Trophoblast cell (in vitro differentiated cells and primary cell): ENCODE measurements around the gene CENPO.

ENCODE experiments used
- DNase-seq, 2 donors: peaks; one replicate each; pipeline ENCODE4 v3.0.0-alpha.2; 2016
- H2AFZ ChIP-seq: 2 replicates; pipeline ENCODE4 v1.6.1; 2013; ENCODE audit warnings: low read length, moderate library complexity, mild to moderate bottlenecking; ENCODE audit not compliant: insufficient read depth, poor library complexity
- H2AK5ac ChIP-seq: 2 replicates; pipeline ENCODE4 v1.6.1; 2013; ENCODE audit warnings: mild to moderate bottlenecking, low read length
- H2BK120ac ChIP-seq: 2 replicates; pipeline ENCODE4 v1.6.1; 2013; ENCODE audit warnings: low read length, mild to moderate bottlenecking, moderate library complexity; ENCODE audit not compliant: insufficient read depth, poor library complexity
- H2BK12ac ChIP-seq: 2 replicates; pipeline ENCODE4 v1.6.1; 2013; ENCODE audit warnings: mild to moderate bottlenecking, low read length, moderate library complexity
- H2BK5ac ChIP-seq: 2 replicates; pipeline ENCODE4 v1.6.1; 2013; ENCODE audit warnings: low read length, low read depth, moderate library complexity, mild to moderate bottlenecking; ENCODE audit not compliant: poor library complexity
- H3K14ac ChIP-seq: 2 replicates; pipeline ENCODE4 v1.6.1; 2013; ENCODE audit warnings: mild to moderate bottlenecking, low read length
- H3K18ac ChIP-seq: 2 replicates; pipeline ENCODE4 v1.6.1; 2013; ENCODE audit warnings: mild to moderate bottlenecking, low read length
- H3K23ac ChIP-seq: 2 replicates; pipeline ENCODE4 v1.6.1; 2013; ENCODE audit warnings: low read length
- H3K27ac ChIP-seq: 2 replicates; pipeline ENCODE4 v1.5.1; 2013; ENCODE audit warnings: low read depth, mild to moderate bottlenecking, inconsistent platforms, low read length, moderate library complexity
- H3K27me3 ChIP-seq: 2 replicates; pipeline ENCODE4 v1.6.1; 2013; ENCODE audit warnings: inconsistent platforms, mild to moderate bottlenecking, low read length, moderate library complexity; ENCODE audit not compliant: insufficient read depth
- H3K36me3 ChIP-seq, 2 experiments: 1 replicate in 1 of 2; 2 replicates in 1 of 2; pipeline ENCODE4 v1.6.1; 2013; ENCODE audit warnings: low read length in 2 of 2, mild to moderate bottlenecking in 2 of 2, moderate library complexity in 1 of 2; ENCODE audit not compliant: insufficient read depth in 2 of 2, control insufficient read depth in 1 of 2
- H3K4ac ChIP-seq: 2 replicates; pipeline ENCODE4 v1.6.1; 2013; ENCODE audit warnings: low read depth, mild to moderate bottlenecking, low read length, moderate library complexity
- H3K4me1 ChIP-seq, 2 experiments: 1 replicate in 1 of 2; 2 replicates in 1 of 2; pipeline ENCODE4 v1.6.1; 2013; ENCODE audit warnings: low read length in 2 of 2, mild to moderate bottlenecking in 2 of 2, moderate library complexity in 1 of 2; ENCODE audit not compliant: insufficient read depth in 2 of 2, control insufficient read depth in 1 of 2
- H3K4me2 ChIP-seq: 2 replicates; pipeline ENCODE4 v1.6.1; 2013; ENCODE audit warnings: inconsistent platforms, mild to moderate bottlenecking, low read length, moderate library complexity
- H3K4me3 ChIP-seq: 2 replicates; pipeline ENCODE4 v1.5.1; 2013; ENCODE audit warnings: mild to moderate bottlenecking, low read depth, low read length, inconsistent platforms
- H3K79me1 ChIP-seq: one replicate; pipeline ENCODE4 v1.6.1; 2013; ENCODE audit warnings: low read length
- H3K79me2 ChIP-seq: 2 replicates; pipeline ENCODE4 v1.6.1; 2013; ENCODE audit warnings: low read length, mild to moderate bottlenecking; ENCODE audit not compliant: control insufficient read depth, insufficient read depth, poor library complexity
- H3K9ac ChIP-seq: 2 replicates; pipeline ENCODE4 v1.6.1; 2013; ENCODE audit warnings: mild to moderate bottlenecking, low read length
- H3K9me3 ChIP-seq: 2 replicates; pipeline ENCODE4 v1.6.1; 2013; ENCODE audit warnings: low read depth, mild to moderate bottlenecking, control low read depth, inconsistent platforms, low read length; ENCODE audit not compliant: insufficient read depth
- H4K12ac ChIP-seq: 2 replicates; pipeline ENCODE4 v1.6.1; 2013; ENCODE audit warnings: low read depth, mild to moderate bottlenecking, low read length, moderate library complexity
- H4K8ac ChIP-seq: 2 replicates; pipeline ENCODE4 v1.6.1; 2013; ENCODE audit warnings: low read depth, mild to moderate bottlenecking, low read length, moderate library complexity
- H4K91ac ChIP-seq: one replicate; pipeline ENCODE4 v1.6.1; 2013; ENCODE audit warnings: low read depth, mild to moderate bottlenecking, low read length, moderate library complexity
- WGBS: extraction: QIAGEN DNeasy Blood & Tissue Kit; methylation state at CpG from one replicate; pipeline ENCODE4 v1.1.7; 2013; ENCODE audit warnings: missing lambda C conversion rate; ENCODE audit not compliant: insufficient read length, insufficient coverage; ENCODE audit errors: extremely low coverage; 5-methylcytosine and 5-hydroxymethylcytosine counted together

CENPO gene

GRCh38 chr2:24836206-24836605, 43.0 kb downstream of the CENPO start:
- Histone ChIP-seq H3K4me1 (no peaks in the 10 kb centered on the region), H4K91ac (no peak overlapping the region), H3K36me3 (no peaks in the 10 kb centered on the region), H3K27me3 (no peaks in the 10 kb centered on the region), H2AK5ac (no peak overlapping the region), H3K79me1 (no peaks in the 10 kb centered on the region), H2AFZ (no peak overlapping the region), H3K9me3 (peaks cover 3% of the 10 kb centered on the region), H3K9ac (no peak overlapping the region), H2BK5ac (no peak overlapping the region), H3K23ac (no peak overlapping the region), H3K4ac (no peak overlapping the region), H3K14ac (no peak overlapping the region), H4K8ac (no peak overlapping the region), H2BK120ac (no peak overlapping the region), H3K4me3 (no peak overlapping the region), H3K4me2 (no peak overlapping the region), H4K12ac (no peak overlapping the region), H3K79me2 (no peaks in the 10 kb centered on the region), H3K27ac (no peak overlapping the region), H3K18ac (no peak overlapping the region), H2BK12ac (no peak overlapping the region)
- no CpG with 5 or more reads among the region's 8 CpGs for WGBS
- DNase-seq, result no peak

GRCh38 chr2:24836706-24837105, 43.5 kb downstream of the CENPO start:
- Histone ChIP-seq H3K4me1 (no peaks in the 10 kb centered on the region), H3K4ac (no peak overlapping the region), H3K9me3 (peaks cover 3% of the 10 kb centered on the region), H3K27ac (no peak overlapping the region), H2BK5ac (no peak overlapping the region), H2BK12ac (no peak overlapping the region), H3K36me3 (no peaks in the 10 kb centered on the region), H3K9ac (no peak overlapping the region), H2AK5ac (no peak overlapping the region), H3K27me3 (no peaks in the 10 kb centered on the region), H3K14ac (no peak overlapping the region), H2AFZ (no peak overlapping the region), H3K4me2 (no peak overlapping the region), H3K79me2 (no peaks in the 10 kb centered on the region), H2BK120ac (no peak overlapping the region), H4K8ac (no peak overlapping the region), H3K23ac (no peak overlapping the region), H3K79me1 (no peaks in the 10 kb centered on the region), H3K18ac (no peak overlapping the region), H4K12ac (no peak overlapping the region), H3K4me3 (peak overlapping the region; percentile 30), H4K91ac (no peak overlapping the region)
- DNase-seq, result no peak
- no CpG with 5 or more reads among the region's 9 CpGs for WGBS

GRCh38 chr2:24837996-24838513, 44.8 kb downstream of the CENPO start:
- no peaks in the 10 kb centered on the region for H3K36me3 ChIP-seq
- WGBS, result no CpG with 5 or more reads among the region's 5 CpGs
- no peak overlapping the region for H2BK120ac ChIP-seq

DNA sequence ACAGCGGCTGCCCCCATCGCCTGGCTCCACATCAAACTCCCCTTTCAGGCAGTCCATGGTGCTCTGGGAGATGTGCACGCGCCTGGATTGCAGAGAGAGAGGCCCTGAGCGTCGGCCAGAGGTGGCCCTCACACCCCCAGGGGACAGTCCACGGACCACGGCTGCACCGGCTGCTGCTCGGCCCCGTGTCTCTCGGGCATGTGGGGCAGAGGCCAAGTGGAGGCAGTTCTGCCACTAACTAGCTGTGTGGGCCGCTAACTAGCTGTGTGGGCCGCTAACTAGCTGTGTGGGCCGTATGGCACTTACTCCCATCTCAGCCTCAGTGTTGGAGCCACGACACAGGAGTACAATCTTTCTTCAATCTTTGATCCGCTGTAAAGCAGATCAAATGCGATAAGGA, 45.3 kb downstream of the CENPO start:
- no peak overlapping the region for H3K14ac ChIP-seq
- H3K36me3 ChIP-seq, result no peaks in the 10 kb centered on the region
- H3K9ac ChIP-seq, result no peak overlapping the region
- no peak overlapping the region for H3K18ac ChIP-seq
- H2AFZ ChIP-seq, result no peak overlapping the region
- no peak overlapping the region for H2BK12ac ChIP-seq
- no peak overlapping the region for H3K4me2 ChIP-seq
- no peak overlapping the region for H4K91ac ChIP-seq
- no peak overlapping the region for H3K4ac ChIP-seq
- no peak for DNase-seq
- no peaks in the 10 kb centered on the region for H3K79me1 ChIP-seq
- H3K23ac ChIP-seq, result no peak overlapping the region
- H4K8ac ChIP-seq, result no peak overlapping the region
- no peak overlapping the region for H2BK120ac ChIP-seq
- no peak overlapping the region for H2BK5ac ChIP-seq
- no peak overlapping the region for H3K27ac ChIP-seq
- no peaks in the 10 kb centered on the region for H3K4me1 ChIP-seq
- H3K4me3 ChIP-seq, result no peak overlapping the region
- no peak overlapping the region for H4K12ac ChIP-seq
- H3K9me3 ChIP-seq, result peaks cover 1% of the 10 kb centered on the region
- no CpG with 5 or more reads among the region's 18 CpGs for WGBS
- no peaks in the 10 kb centered on the region for H3K27me3 ChIP-seq
- H3K79me2 ChIP-seq, result no peaks in the 10 kb centered on the region
- no peak overlapping the region for H2AK5ac ChIP-seq

More at GRCh38 chr2:24837996-24838513, 44.8 kb downstream of the CENPO start:
- Histone ChIP-seq H2BK12ac (no peak overlapping the region), H4K91ac (no peak overlapping the region), H3K4me3 (no peak overlapping the region), H3K4me1 (no peaks in the 10 kb centered on the region), H2AK5ac (no peak overlapping the region), H3K79me1 (no peaks in the 10 kb centered on the region), H3K18ac (no peak overlapping the region), H3K27ac (no peak overlapping the region), H3K79me2 (no peaks in the 10 kb centered on the region), H3K14ac (no peak overlapping the region), H3K9ac (no peak overlapping the region), H4K8ac (no peak overlapping the region), H4K12ac (no peak overlapping the region), H2BK5ac (no peak overlapping the region), H3K4me2 (no peak overlapping the region), H2AFZ (no peak overlapping the region), H3K9me3 (peaks cover 1% of the 10 kb centered on the region), H3K23ac (no peak overlapping the region), H3K27me3 (no peaks in the 10 kb centered on the region), H3K4ac (no peak overlapping the region)
- no peak for DNase-seq
